ENCODE results near the gene DDO. TPM values are rescaled to one million over a fixed set of nuclear protein-coding genes. Genes with fewer than 3 reads are reported as not detected.

DDO gene
- total RNA-seq, 1 donor from 2014 or later, result not detected

- DNase-seq, result no peak
- ChIA-PET CTCF (no interaction called here), POLR2A (no interaction called here)
- Mint-ChIP-seq H3K9me3 (no peaks in the 10 kb centered on the region), H3K4me1 (peaks cover 2% of the 10 kb centered on the region), H3K4me3 (no peak overlapping the region), H3K27ac (no peak overlapping the region), H3K36me3 (ENCODE audit: low read depth) (no peaks in the 10 kb centered on the region), H3K27me3 (peaks cover 20% of the 10 kb centered on the region)
- intact Hi-C loops (cut with micrococcal nuclease), result no loop called here
- ATAC-seq (ENCODE audit: low read depth), result no peak
- TF ChIP-seq CTCF (IDR thresholded peaks at IDR 0.05), result no peak
Observed at GRCh38 chr6:110369066-110369465, 46.3 kb downstream of the DDO start.

DNA sequence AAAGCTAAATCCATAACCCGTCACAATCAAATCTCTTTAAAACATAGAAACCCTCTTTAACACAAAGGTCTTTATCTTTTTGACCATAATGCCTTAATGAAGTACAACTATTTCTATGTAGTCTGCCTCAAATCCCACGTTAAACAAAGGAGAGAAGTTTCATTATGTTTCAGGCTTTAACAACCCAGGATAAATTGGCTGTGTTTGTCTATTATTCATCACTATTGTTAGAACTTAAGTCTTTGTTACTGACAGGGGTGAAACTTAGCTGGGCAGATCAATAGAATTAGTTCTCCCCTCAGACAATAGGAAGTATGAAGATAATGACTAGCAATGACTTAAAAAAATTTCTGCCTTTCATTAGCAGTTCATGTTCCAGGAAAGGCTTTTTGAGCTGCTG is 47.1 kb downstream of the DDO start:
- no peak overlapping the region for H3K27ac Mint-ChIP-seq
- H3K4me3 Mint-ChIP-seq, result no peak overlapping the region
- no peak for TF ChIP-seq CTCF (IDR thresholded peaks at IDR 0.05)
- peaks cover 24% of the 10 kb centered on the region for H3K27me3 Mint-ChIP-seq
- intact Hi-C loops (cut with micrococcal nuclease), result no loop called here
- ChIA-PET POLR2A (no interaction called here), CTCF (no interaction called here)
- no peaks in the 10 kb centered on the region for H3K9me3 Mint-ChIP-seq
- DNase-seq (no peak), ATAC-seq (ENCODE audit: low read depth) (no peak)
- H3K36me3 Mint-ChIP-seq (ENCODE audit: low read depth), result no peaks in the 10 kb centered on the region
- no peaks in the 10 kb centered on the region for H3K4me1 Mint-ChIP-seq

GRCh38 chr6:110367825-110368224 is 47.5 kb downstream of the DDO start:
- no peak for DNase-seq
- no peaks in the 10 kb centered on the region for H3K36me3 Mint-ChIP-seq (ENCODE audit: low read depth)
- ChIA-PET CTCF (no interaction called here), POLR2A (no interaction called here)
- no peaks in the 10 kb centered on the region for H3K9me3 Mint-ChIP-seq
- H3K4me1 Mint-ChIP-seq, result no peaks in the 10 kb centered on the region
- no peak for TF ChIP-seq CTCF (IDR thresholded peaks at IDR 0.05)
- no peak for ATAC-seq (ENCODE audit: low read depth)
- intact Hi-C loops (cut with micrococcal nuclease), result no loop called here
- H3K4me3 Mint-ChIP-seq, result no peak overlapping the region
- peaks cover 25% of the 10 kb centered on the region for H3K27me3 Mint-ChIP-seq
- H3K27ac Mint-ChIP-seq, result no peak overlapping the region

- CTCF ChIA-PET, result no interaction called here
- TF ChIP-seq CTCF (IDR thresholded peaks at IDR 0.05), result no peak
- POLR2A ChIA-PET, result no interaction called here
- Mint-ChIP-seq H3K9me3 (no peaks in the 10 kb centered on the region), H3K27ac (no peak overlapping the region), H3K4me3 (no peak overlapping the region), H3K4me1 (no peaks in the 10 kb centered on the region), H3K36me3 (ENCODE audit: low read depth) (no peaks in the 10 kb centered on the region), H3K27me3 (peaks cover 33% of the 10 kb centered on the region)
- intact Hi-C loops (cut with micrococcal nuclease), result no loop called here
- no peak for ATAC-seq (ENCODE audit: low read depth)
- no peak for DNase-seq
Observed at GRCh38 chr6:110366975-110367374, 48.4 kb downstream of the DDO start.

DNA sequence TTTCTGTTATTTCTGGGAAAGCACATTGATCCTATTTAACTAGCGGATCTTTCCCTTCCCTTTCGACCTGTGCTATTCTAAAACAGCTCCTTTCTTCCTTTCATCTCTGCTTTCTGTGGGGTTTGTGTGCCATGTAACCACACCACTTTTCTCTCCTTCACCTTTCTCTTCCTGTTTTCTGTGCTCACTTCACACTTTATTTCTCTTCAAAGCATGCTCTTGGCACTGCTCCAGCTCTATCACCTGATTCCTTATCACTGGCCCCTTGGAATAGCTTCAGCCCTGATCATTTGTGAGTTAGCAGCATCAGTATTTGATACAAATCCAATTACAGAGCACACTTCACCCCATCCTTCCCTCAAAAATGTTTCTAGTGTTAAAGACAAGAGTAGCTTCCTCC is 49.1 kb downstream of the DDO start:
- DNase-seq (no peak), ATAC-seq (ENCODE audit: low read depth) (no peak)
- no peak for TF ChIP-seq CTCF (IDR thresholded peaks at IDR 0.05)
- Mint-ChIP-seq H3K4me1 (no peaks in the 10 kb centered on the region), H3K9me3 (no peaks in the 10 kb centered on the region), H3K27me3 (peaks cover 32% of the 10 kb centered on the region), H3K27ac (no peak overlapping the region), H3K4me3 (no peak overlapping the region), H3K36me3 (ENCODE audit: low read depth) (no peaks in the 10 kb centered on the region)
- intact Hi-C loops (cut with micrococcal nuclease), result no loop called here
- CTCF ChIA-PET, result no interaction called here
- POLR2A ChIA-PET, result no interaction called here
